ENCODE data around the gene FNDC10.
"Not testable (repeated sequence)": the region's sequence is repeated elsewhere in the genome, so short reads cannot be mapped to it uniquely, and the experiment has no call there.

The FNDC10 gene

GRCh38 chr1:1636621-1637478 lies 36.9 kb upstream of the FNDC10 start:
- H3K36me3 ChIP-seq (ENCODE audit: control insufficient read depth in 2 of 2, insufficient read depth in 2 of 2, low read length in 2 of 2); H3K27ac ChIP-seq (ENCODE audit: low read depth in 2 of 2, low read length in 2 of 2); H3K9me3 ChIP-seq (ENCODE audit: control insufficient read depth in 2 of 2, low read length in 2 of 2); H3K27me3 ChIP-seq (ENCODE audit: control insufficient read depth in 2 of 2, insufficient read depth in 2 of 2, low read length in 2 of 2); H3K4me1 ChIP-seq (ENCODE audit: control insufficient read depth in 2 of 2, insufficient read depth in 2 of 2, low read length in 2 of 2); H3K9ac ChIP-seq (ENCODE audit: low read depth in 1 of 2, low read length in 2 of 2); H3K4me3 ChIP-seq (ENCODE audit: low read length in 2 of 2): not testable (repeated sequence)

GRCh38 chr1:1634613-1635012 lies 34.7 kb upstream of the FNDC10 start:
- H3K27me3 ChIP-seq (ENCODE audit: control insufficient read depth in 2 of 2, insufficient read depth in 2 of 2, low read length in 2 of 2); H3K4me1 ChIP-seq (ENCODE audit: control insufficient read depth in 2 of 2, insufficient read depth in 2 of 2, low read length in 2 of 2); H3K9ac ChIP-seq (ENCODE audit: low read depth in 1 of 2, low read length in 2 of 2); H3K27ac ChIP-seq (ENCODE audit: low read depth in 2 of 2, low read length in 2 of 2); H3K36me3 ChIP-seq (ENCODE audit: control insufficient read depth in 2 of 2, insufficient read depth in 2 of 2, low read length in 2 of 2); H3K9me3 ChIP-seq (ENCODE audit: control insufficient read depth in 2 of 2, low read length in 2 of 2); H3K4me3 ChIP-seq (ENCODE audit: low read length in 2 of 2): not testable (repeated sequence)

- H3K4me1 ChIP-seq (ENCODE audit: control insufficient read depth in 2 of 2, insufficient read depth in 2 of 2, low read length in 2 of 2); H3K9ac ChIP-seq (ENCODE audit: low read depth in 1 of 2, low read length in 2 of 2); H3K27me3 ChIP-seq (ENCODE audit: control insufficient read depth in 2 of 2, insufficient read depth in 2 of 2, low read length in 2 of 2); H3K36me3 ChIP-seq (ENCODE audit: control insufficient read depth in 2 of 2, insufficient read depth in 2 of 2, low read length in 2 of 2); H3K4me3 ChIP-seq (ENCODE audit: low read length in 2 of 2); H3K9me3 ChIP-seq (ENCODE audit: control insufficient read depth in 2 of 2, low read length in 2 of 2); H3K27ac ChIP-seq (ENCODE audit: low read depth in 2 of 2, low read length in 2 of 2): not testable (repeated sequence)
Observed at GRCh38 chr1:1633409-1633808, 33.5 kb upstream of the FNDC10 start.

GRCh38 chr1:1631782-1632420 lies 32.0 kb upstream of the FNDC10 start, which contains the start of gene MMP23B:
Gene MMP23B, plus strand, starts transcription at chr1:1632173. Its CDS starts 46 bp downstream, at chr1:1632219.
- H3K4me1 ChIP-seq (ENCODE audit: control insufficient read depth in 2 of 2, insufficient read depth in 2 of 2, low read length in 2 of 2), result peaks cover 8% of the 10 kb centered on the region in 2 donors
- H3K4me3 ChIP-seq (ENCODE audit: low read length in 2 of 2), result no peak within 1 kb of the TSS
- H3K36me3 ChIP-seq (ENCODE audit: control insufficient read depth in 2 of 2, insufficient read depth in 2 of 2, low read length in 2 of 2), result peaks cover 4 to 5% of the 10 kb centered on the region in 2 donors
- peaks cover 2 to 3% of the 10 kb centered on the region in 2 donors for H3K27me3 ChIP-seq (ENCODE audit: control insufficient read depth in 2 of 2, insufficient read depth in 2 of 2, low read length in 2 of 2)
- H3K9ac ChIP-seq (ENCODE audit: low read depth in 1 of 2, low read length in 2 of 2), result no peak within 1 kb of the TSS
- H3K9me3 ChIP-seq (ENCODE audit: control insufficient read depth in 2 of 2, low read length in 2 of 2), result no peaks in the 10 kb centered on the region
- H3K27ac ChIP-seq (ENCODE audit: low read depth in 2 of 2, low read length in 2 of 2), result peak within 1 kb of the TSS; percentile 51 to 52

- H3K4me1 ChIP-seq (ENCODE audit: control insufficient read depth in 2 of 2, insufficient read depth in 2 of 2, low read length in 2 of 2), result peaks cover 10 to 11% of the 10 kb centered on the region in 2 donors
- no peaks in the 10 kb centered on the region for H3K36me3 ChIP-seq (ENCODE audit: control insufficient read depth in 2 of 2, insufficient read depth in 2 of 2, low read length in 2 of 2)
- peak overlapping the region in 1 of 2 donors; percentile 12 for H3K9ac ChIP-seq (ENCODE audit: low read depth in 1 of 2, low read length in 2 of 2)
- H3K27ac ChIP-seq (ENCODE audit: low read depth in 2 of 2, low read length in 2 of 2), result peak overlapping the region; percentile 61 to 78
- H3K4me3 ChIP-seq (ENCODE audit: low read length in 2 of 2), result no peak overlapping the region
- H3K27me3 ChIP-seq (ENCODE audit: control insufficient read depth in 2 of 2, insufficient read depth in 2 of 2, low read length in 2 of 2), result peaks cover 2 to 3% of the 10 kb centered on the region in 2 donors
- no peaks in the 10 kb centered on the region for H3K9me3 ChIP-seq (ENCODE audit: control insufficient read depth in 2 of 2, low read length in 2 of 2)
Observed at GRCh38 chr1:1630965-1631781, 31.2 kb upstream of the FNDC10 start.

- H3K9ac ChIP-seq (ENCODE audit: low read depth in 1 of 2, low read length in 2 of 2), result peak overlapping the region in 1 of 2 donors; percentile 12
- no peak overlapping the region for H3K4me3 ChIP-seq (ENCODE audit: low read length in 2 of 2)
- peaks cover 2 to 3% of the 10 kb centered on the region in 2 donors for H3K27me3 ChIP-seq (ENCODE audit: control insufficient read depth in 2 of 2, insufficient read depth in 2 of 2, low read length in 2 of 2)
- H3K27ac ChIP-seq (ENCODE audit: low read depth in 2 of 2, low read length in 2 of 2), result peak overlapping the region; percentile 61 to 78
- peaks cover 10 to 11% of the 10 kb centered on the region in 2 donors for H3K4me1 ChIP-seq (ENCODE audit: control insufficient read depth in 2 of 2, insufficient read depth in 2 of 2, low read length in 2 of 2)
- no peaks in the 10 kb centered on the region for H3K9me3 ChIP-seq (ENCODE audit: control insufficient read depth in 2 of 2, low read length in 2 of 2)
- H3K36me3 ChIP-seq (ENCODE audit: control insufficient read depth in 2 of 2, insufficient read depth in 2 of 2, low read length in 2 of 2), result no peaks in the 10 kb centered on the region
Observed at GRCh38 chr1:1630191-1630964, 30.4 kb upstream of the FNDC10 start.

GRCh38 chr1:1629430-1630190 lies 29.7 kb upstream of the FNDC10 start:
- H3K36me3 ChIP-seq (ENCODE audit: control insufficient read depth in 2 of 2, insufficient read depth in 2 of 2, low read length in 2 of 2), result no peaks in the 10 kb centered on the region
- peaks cover 10 to 11% of the 10 kb centered on the region in 2 donors for H3K4me1 ChIP-seq (ENCODE audit: control insufficient read depth in 2 of 2, insufficient read depth in 2 of 2, low read length in 2 of 2)
- H3K27me3 ChIP-seq (ENCODE audit: control insufficient read depth in 2 of 2, insufficient read depth in 2 of 2, low read length in 2 of 2), result peaks cover 2 to 3% of the 10 kb centered on the region in 2 donors
- H3K4me3 ChIP-seq (ENCODE audit: low read length in 2 of 2), result no peak overlapping the region
- H3K9me3 ChIP-seq (ENCODE audit: control insufficient read depth in 2 of 2, low read length in 2 of 2), result no peaks in the 10 kb centered on the region
- H3K27ac ChIP-seq (ENCODE audit: low read depth in 2 of 2, low read length in 2 of 2), result peak overlapping the region in 1 of 2 donors; percentile 78
- no peak overlapping the region for H3K9ac ChIP-seq (ENCODE audit: low read depth in 1 of 2, low read length in 2 of 2)

GRCh38 chr1:1628754-1629429 lies 29.0 kb upstream of the FNDC10 start:
- Histone ChIP-seq H3K4me1 (ENCODE audit: control insufficient read depth in 2 of 2, insufficient read depth in 2 of 2, low read length in 2 of 2) (peaks cover 10 to 11% of the 10 kb centered on the region in 2 donors), H3K36me3 (ENCODE audit: control insufficient read depth in 2 of 2, insufficient read depth in 2 of 2, low read length in 2 of 2) (no peaks in the 10 kb centered on the region), H3K27ac (ENCODE audit: low read depth in 2 of 2, low read length in 2 of 2) (peak overlapping the region in 1 of 2 donors; percentile 48), H3K4me3 (ENCODE audit: low read length in 2 of 2) (no peak overlapping the region), H3K9ac (ENCODE audit: low read depth in 1 of 2, low read length in 2 of 2) (no peak overlapping the region), H3K27me3 (ENCODE audit: control insufficient read depth in 2 of 2, insufficient read depth in 2 of 2, low read length in 2 of 2) (peaks cover 2 to 3% of the 10 kb centered on the region in 2 donors), H3K9me3 (ENCODE audit: control insufficient read depth in 2 of 2, low read length in 2 of 2) (no peaks in the 10 kb centered on the region)

Data from mucosa of rectum (tissue), 2 donors.